Fibroblast of pulmonary artery (primary cell): ENCODE data around the gene PRKG1.
A peak's percentile ranks its signal among the peaks of the same experiment; 100 is the strongest.

ENCODE experiments used
- DNase-seq: peaks from one replicate; pipeline ENCODE4 v3.0.0-alpha.2; 2010; ENCODE audit warnings: low read depth
- H3K4me3 ChIP-seq: replicated peaks from 2 replicates; pipeline ENCODE4 v1.5.1; 2011; ENCODE audit warnings: low read depth, mild to moderate bottlenecking, control low read depth, low read length, moderate library complexity
- TF ChIP-seq, protein P1 (sequence below): IDR thresholded peaks from 2 replicates; pipeline ENCODE4 v1.5.1; 2011; ENCODE audit warnings: mild to moderate bottlenecking, control low read depth, low read length, inconsistent platforms; ENCODE audit errors: missing control alignments

The PRKG1 gene

DNA sequence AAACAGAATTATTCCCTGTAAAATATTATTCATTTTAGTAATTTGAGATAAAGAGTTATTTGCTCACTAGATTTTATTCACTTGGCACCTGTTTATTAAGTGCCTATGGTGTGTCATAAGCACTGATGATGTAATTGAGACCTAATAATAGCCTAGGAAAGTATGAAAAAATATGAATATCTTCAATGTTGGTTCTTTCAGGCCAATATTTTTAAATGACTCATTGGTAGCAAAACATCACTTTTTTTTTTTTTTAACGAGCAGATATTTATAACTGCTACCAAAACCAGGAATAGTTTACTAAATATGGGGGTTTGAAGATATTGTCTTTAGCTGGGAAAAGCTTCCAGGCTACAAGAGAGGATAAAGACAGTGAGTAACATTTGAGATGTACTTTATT is 228.0 kb downstream of the PRKG1 start:
- H3K4me3 ChIP-seq: no peak overlapping the region
- TF ChIP-seq, protein P1, sequence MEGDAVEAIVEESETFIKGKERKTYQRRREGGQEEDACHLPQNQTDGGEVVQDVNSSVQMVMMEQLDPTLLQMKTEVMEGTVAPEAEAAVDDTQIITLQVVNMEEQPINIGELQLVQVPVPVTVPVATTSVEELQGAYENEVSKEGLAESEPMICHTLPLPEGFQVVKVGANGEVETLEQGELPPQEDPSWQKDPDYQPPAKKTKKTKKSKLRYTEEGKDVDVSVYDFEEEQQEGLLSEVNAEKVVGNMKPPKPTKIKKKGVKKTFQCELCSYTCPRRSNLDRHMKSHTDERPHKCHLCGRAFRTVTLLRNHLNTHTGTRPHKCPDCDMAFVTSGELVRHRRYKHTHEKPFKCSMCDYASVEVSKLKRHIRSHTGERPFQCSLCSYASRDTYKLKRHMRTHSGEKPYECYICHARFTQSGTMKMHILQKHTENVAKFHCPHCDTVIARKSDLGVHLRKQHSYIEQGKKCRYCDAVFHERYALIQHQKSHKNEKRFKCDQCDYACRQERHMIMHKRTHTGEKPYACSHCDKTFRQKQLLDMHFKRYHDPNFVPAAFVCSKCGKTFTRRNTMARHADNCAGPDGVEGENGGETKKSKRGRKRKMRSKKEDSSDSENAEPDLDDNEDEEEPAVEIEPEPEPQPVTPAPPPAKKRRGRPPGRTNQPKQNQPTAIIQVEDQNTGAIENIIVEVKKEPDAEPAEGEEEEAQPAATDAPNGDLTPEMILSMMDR: no peak
- peak; percentile 46 for DNase-seq

DNA sequence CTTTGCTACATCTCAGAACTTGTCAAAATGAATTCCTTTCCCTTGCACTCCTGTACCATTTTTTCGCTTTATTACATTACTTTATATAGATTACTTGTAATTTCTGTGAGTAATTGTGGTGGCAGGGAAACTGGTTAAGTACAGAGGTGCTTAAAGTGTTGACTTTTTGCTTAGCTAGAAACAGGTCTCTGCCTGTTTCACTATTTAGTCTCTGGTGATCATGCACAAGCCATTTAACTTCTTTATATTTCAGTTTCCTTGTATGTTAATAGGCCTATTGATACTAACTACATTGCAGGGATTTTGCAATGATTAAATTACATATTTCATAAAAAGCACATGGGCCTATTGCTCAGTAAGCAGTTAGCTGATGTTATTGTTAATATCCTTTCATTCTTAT is 233.8 kb downstream of the PRKG1 start:
- TF ChIP-seq, protein P1: no peak
- no peak for DNase-seq
- H3K4me3 ChIP-seq: no peak overlapping the region

DNA sequence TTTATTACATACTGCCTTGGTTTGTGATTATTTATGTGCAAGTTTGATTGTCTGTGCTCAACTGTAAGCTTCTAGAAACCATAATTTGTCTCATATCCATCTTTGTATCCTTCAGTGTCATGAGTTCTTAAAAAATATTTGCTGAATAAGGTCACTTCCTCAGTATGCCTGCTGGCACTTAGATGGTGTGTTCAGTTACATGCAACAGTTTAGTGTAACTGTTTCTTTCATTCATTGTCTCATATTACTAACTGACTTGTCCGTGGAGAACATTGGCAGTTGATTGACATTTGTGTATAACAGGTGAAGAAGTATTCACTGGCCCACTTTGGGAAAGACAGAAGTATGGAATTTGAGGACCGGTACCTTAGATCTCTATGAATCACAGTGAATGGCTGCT is 236.9 kb downstream of the PRKG1 start:
- peak; percentile 30 for DNase-seq
- TF ChIP-seq, protein P1: no peak
- H3K4me3 ChIP-seq: no peak overlapping the region

DNA sequence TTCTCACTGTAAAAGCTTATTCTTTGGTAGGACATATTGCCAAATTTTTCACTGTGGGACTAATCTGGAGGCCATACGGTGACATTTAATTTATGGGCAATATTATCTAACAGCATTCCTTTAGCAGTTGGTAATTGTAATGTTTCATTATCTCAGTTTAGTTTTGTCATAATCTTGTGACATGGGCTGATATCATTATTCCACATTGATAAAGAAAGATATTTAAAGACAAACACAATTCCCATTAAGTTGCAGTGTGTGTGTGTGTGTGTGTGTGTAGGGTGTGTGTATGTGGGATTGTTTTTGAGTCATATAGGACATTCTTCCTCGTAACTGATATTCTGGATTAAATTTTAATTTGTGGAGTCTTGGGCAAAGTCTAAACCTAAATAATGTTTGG is 238.5 kb downstream of the PRKG1 start:
- TF ChIP-seq, protein P1: no peak
- no peak for DNase-seq
- no peak overlapping the region for H3K4me3 ChIP-seq

DNA sequence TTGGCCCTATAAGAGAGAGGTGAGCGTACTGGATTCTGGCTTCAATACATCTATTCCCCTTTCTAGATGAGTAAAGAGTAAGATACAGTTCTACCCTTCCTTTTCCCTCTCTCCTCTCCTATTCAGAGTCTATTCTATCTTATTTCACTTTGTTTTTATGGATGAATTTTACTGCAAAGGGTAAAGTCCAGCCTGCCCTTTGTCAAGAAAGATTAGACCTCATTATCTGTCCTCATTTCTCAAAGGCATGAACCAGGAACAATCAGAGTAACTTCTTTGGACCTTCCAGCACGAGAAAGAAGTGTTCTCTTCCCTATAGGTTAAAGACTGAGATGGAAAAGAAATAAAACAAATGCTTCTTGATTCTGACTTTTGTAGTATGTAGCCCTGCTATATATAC is 239.0 kb downstream of the PRKG1 start:
- no peak overlapping the region for H3K4me3 ChIP-seq
- DNase-seq: no peak
- TF ChIP-seq, protein P1: no peak

DNA sequence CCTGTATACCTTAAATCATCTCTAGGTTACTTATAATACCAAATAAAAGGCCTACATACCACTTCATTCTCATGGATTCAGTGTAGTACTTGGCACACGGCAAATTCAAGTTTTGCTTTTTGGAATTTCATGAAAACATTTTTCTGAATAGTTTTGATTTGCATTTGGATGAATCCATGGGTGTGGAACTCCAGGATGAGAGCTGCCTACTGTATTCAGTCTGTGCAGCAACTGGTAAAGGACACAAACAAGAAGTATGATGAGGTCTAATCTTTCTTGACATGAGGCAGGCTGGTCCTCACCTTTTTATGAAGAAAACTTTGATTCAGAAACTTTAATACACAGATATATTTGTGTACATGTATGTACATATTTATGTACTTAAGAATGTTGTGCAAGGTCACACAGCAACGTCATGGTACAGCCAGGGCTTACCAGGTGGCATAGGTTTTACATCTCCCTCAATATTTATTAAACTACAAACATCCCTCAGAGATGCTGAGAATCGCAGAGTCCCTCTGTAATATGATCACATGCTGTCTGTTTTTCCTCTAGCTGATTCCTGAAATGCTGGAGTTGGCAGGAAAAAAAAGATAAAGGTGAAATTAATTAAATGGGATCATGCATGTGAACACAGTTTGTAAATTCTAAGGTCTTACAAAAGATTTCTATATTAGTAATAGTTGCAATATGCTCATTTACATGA is 239.6 kb downstream of the PRKG1 start:
- H3K4me3 ChIP-seq: no peak overlapping the region
- TF ChIP-seq, protein P1: no peak
- no peak for DNase-seq

DNA sequence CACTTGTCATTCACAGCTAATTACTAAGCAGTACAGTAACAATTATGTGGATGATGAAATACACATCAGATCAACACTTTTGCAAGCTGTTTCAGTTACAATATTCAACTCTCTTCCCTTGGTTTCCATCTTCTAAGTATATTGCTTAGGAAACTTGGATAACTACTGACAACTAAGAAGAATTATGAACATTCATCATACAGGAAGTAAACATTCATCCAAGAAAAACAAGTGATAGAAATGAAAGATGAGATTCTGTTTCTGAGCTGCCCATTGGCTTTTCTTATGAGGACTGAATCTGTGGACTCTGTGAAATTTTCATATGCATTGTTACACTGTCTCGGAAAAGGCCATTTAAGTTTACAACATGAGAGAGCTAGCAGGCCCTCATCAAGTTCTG is 240.2 kb downstream of the PRKG1 start:
- peak; percentile 40 for DNase-seq
- H3K4me3 ChIP-seq: no peak overlapping the region
- TF ChIP-seq, protein P1: no peak
